Endothelial cell of umbilical vein (primary cell): Measurements from ENCODE around the gene CACNA2D1. TPM values are rescaled to one million over a fixed set of nuclear protein-coding genes. Genes with fewer than 3 reads are reported as not detected.

Source experiments
- BruUV-seq: library from RNA; stranded (reverse); fragments of 400-500 nt; replicated peaks from 2 replicates; lab custom pipeline; 2021; lab: Mats Ljungman, UMichigan
- CTCF ChIA-PET: fragments of 300-600, 350-600 bp; sonication (Branson Sonifier 250); formaldehyde crosslinking; loops from one replicate; lab custom pipeline; 2021; ENCODE audit warnings: antibody characterized with exemption, inconsistent platforms; lab: Charles Lee
- POLR2A ChIA-PET: fragments of 300-600, 350-600 bp; sonication (Branson Sonifier 250); formaldehyde crosslinking; loops from one replicate; lab custom pipeline; 2021; ENCODE audit warnings: antibody characterized with exemption, inconsistent platforms; lab: Charles Lee
- DNase-seq: peaks from one replicate; pipeline ENCODE4 v3.0.0-alpha.2; 2011; ENCODE audit warnings: low read depth, low spot score
- FAIRE-seq: peaks from 2 replicates; lab custom pipeline; 2011; peaks lifted over from hg19 to GRCh38; lab: Jason Lieb, UNC
- H2AFZ ChIP-seq: 2 replicates; pipeline ENCODE4 v1.6.0; 2012; ENCODE audit warnings: low read depth, low read length, control low read depth, inconsistent platforms
- H3K27ac ChIP-seq: 2 replicates; pipeline ENCODE4 v1.5.1; 2011; ENCODE audit warnings: low read depth, mild to moderate bottlenecking, control low read depth, low read length, moderate library complexity; ENCODE audit not compliant: insufficient read depth
- H3K27me3 ChIP-seq, 2 experiments: 2 replicates each; pipeline versions ENCODE4 v1.6.0 to v1.6.1; 2011; ENCODE audit warnings: low read length in 2 of 2, mixed read lengths in 1 of 2; ENCODE audit not compliant: control insufficient read depth in 2 of 2, insufficient read depth in 2 of 2
- H3K36me3 ChIP-seq, 2 experiments: 2 replicates in 1 of 2; 3 replicates in 1 of 2; pipeline ENCODE4 v1.5.1; 2011; ENCODE audit warnings: low read length in 2 of 2, mild to moderate bottlenecking in 1 of 2, moderate library complexity in 1 of 2; ENCODE audit not compliant: control insufficient read depth in 2 of 2, insufficient read depth in 2 of 2; ENCODE audit errors: extremely low read depth in 1 of 2
- H3K4me1 ChIP-seq: 3 replicates; pipeline ENCODE4 v1.5.1; 2011; ENCODE audit warnings: mild to moderate bottlenecking, low read length; ENCODE audit not compliant: control insufficient read depth, insufficient read depth; ENCODE audit errors: extremely low read depth
- H3K4me2 ChIP-seq: 2 replicates; pipeline ENCODE4 v1.6.1; 2011; ENCODE audit warnings: low read length, control low read depth, mixed read lengths; ENCODE audit not compliant: insufficient read depth
- H3K4me3 ChIP-seq, 3 experiments: fragments of 200-600 bp in 1 of 3; sonication (generic), shearing (Covaris generic) in 1 of 3; replicated peaks in 1 of 3; 2 replicates each; pipeline ENCODE4 v1.5.1; 2011 to 2016; ENCODE audit warnings: control low read depth in 3 of 3, low read length in 3 of 3, mild to moderate bottlenecking in 2 of 3, inconsistent platforms in 1 of 3, low read depth in 1 of 3, moderate library complexity in 1 of 3; ENCODE audit not compliant: insufficient read depth in 1 of 3
- H3K79me2 ChIP-seq: 2 replicates; pipeline ENCODE4 v1.6.0; 2012; ENCODE audit warnings: low read length, inconsistent platforms; ENCODE audit not compliant: control insufficient read depth, insufficient read depth
- H3K9ac ChIP-seq: replicated peaks from 2 replicates; pipeline ENCODE3; 2011; ENCODE audit warnings: low read length, control low read depth; ENCODE audit not compliant: insufficient read depth; ENCODE audit errors: extremely low read depth
- H3K9me1 ChIP-seq: replicated peaks from 3 replicates; pipeline ENCODE4 v1.6.0; 2011; ENCODE audit warnings: mild to moderate bottlenecking, low read length; ENCODE audit not compliant: control insufficient read depth, insufficient read depth; ENCODE audit errors: extremely low read depth
- H3K9me3 ChIP-seq: replicated peaks from 2 replicates; pipeline ENCODE4 v1.5.1; 2012; ENCODE audit warnings: low read length, inconsistent platforms; ENCODE audit not compliant: control insufficient read depth, insufficient read depth
- H4K20me1 ChIP-seq: replicated peaks from 2 replicates; pipeline ENCODE3; 2011; ENCODE audit warnings: mild to moderate bottlenecking, low read length; ENCODE audit not compliant: control insufficient read depth, insufficient read depth; ENCODE audit errors: extremely low read depth
- CTCF ChIP-seq, 2 donors: IDR thresholded peaks; 1 replicate in 1 of 2; 2 replicates in 1 of 2; pipeline ENCODE4 v1.5.1; 2011; ENCODE audit warnings: low read length in 2 of 2, mild to moderate bottlenecking in 2 of 2, moderate library complexity in 2 of 2, control low read depth in 1 of 2, inconsistent platforms in 1 of 2, low read depth in 1 of 2; ENCODE audit not compliant: insufficient read depth in 1 of 2; ENCODE audit errors: extremely low read depth in 1 of 2
- EZH2 ChIP-seq: IDR thresholded peaks from 2 replicates; pipeline ENCODE4 v1.6.1; 2012; ENCODE audit warnings: borderline replicate concordance, low read depth, mild to moderate bottlenecking, moderate library complexity, low read length, inconsistent platforms; ENCODE audit not compliant: severe bottlenecking
- FOS ChIP-seq: IDR thresholded peaks from 2 replicates; pipeline ENCODE4 v1.6.1; 2011; ENCODE audit warnings: mild to moderate bottlenecking, low read length, moderate library complexity, borderline replicate concordance; ENCODE audit not compliant: insufficient read depth
- GATA2 ChIP-seq: IDR thresholded peaks from 2 replicates; pipeline ENCODE4 v1.7.0; 2011; ENCODE audit warnings: low read depth, mild to moderate bottlenecking, moderate library complexity, mixed read lengths, low read length; ENCODE audit not compliant: insufficient read length, insufficient read depth
- JUN ChIP-seq: IDR thresholded peaks from 2 replicates; pipeline ENCODE4 v1.6.1; 2011; ENCODE audit warnings: borderline replicate concordance, low read depth; ENCODE audit not compliant: insufficient read length, insufficient read depth
- MAX ChIP-seq: IDR thresholded peaks from 2 replicates; pipeline ENCODE4 v1.6.1; 2011; ENCODE audit not compliant: insufficient read depth, insufficient read length
- MYC ChIP-seq: IDR thresholded peaks from one replicate; pipeline ENCODE4 v1.6.1; 2011; ENCODE audit warnings: mild to moderate bottlenecking, low read depth, low read length
- POLR2A ChIP-seq: IDR thresholded peaks from 2 replicates; pipeline ENCODE4 v1.6.1; 2012; ENCODE audit warnings: low read depth, mild to moderate bottlenecking, control low read depth, low read length
- POLR2AphosphoS5 ChIP-seq: IDR thresholded peaks from 2 replicates; pipeline ENCODE4 v1.6.1; 2012; ENCODE audit warnings: low read depth, mild to moderate bottlenecking, control low read depth, low read length, moderate library complexity; ENCODE audit not compliant: insufficient read depth
- dilution Hi-C: fragments of 300-500 bp; cut with MboI; formaldehyde crosslinking; loops from one replicate; pipeline ENCODE4 v1.15.0; 2019; ENCODE audit warnings: low sequenced_read_pairs; ENCODE audit not compliant: extremely low pct_ligation_motif_present
- intact Hi-C: fragments of 100-400 bp; cut with micrococcal nuclease; formaldehyde crosslinking; loops from one replicate; pipeline ENCODE4 v1.10.0; 2022
- polyA plus RNA-seq, 4 experiments: library from polyadenylated mRNA; depleted of rRNA in 3 of 4; stranded (reverse) in 3 of 4; unstranded in 1 of 4; fragments of >200 nt; gene quantifications; 2 replicates each; pipeline versions ENCODE4 v1.2.1 to v1.2.3, GENCODE V29; 2011 to 2012; ENCODE audit warnings: missing spikeins in 1 of 4
- total RNA-seq: library from RNA; stranded (reverse); gene quantifications from 2 replicates; pipeline ENCODE4 v1.2.3, GENCODE V29; 2021

Gene CACNA2D1
- total and polyA plus RNA-seq, 2 donors (not counting 3 experiments of a cell fraction or from before 2014, with no cell fraction given) = 4.1 to 38.6 TPM

GRCh38 chr7:82339958-82340357, 103.6 kb downstream of the CACNA2D1 start:
- Histone ChIP-seq H3K27me3 (no peaks in the 10 kb centered on the region), H3K9ac (no peak overlapping the region), H3K79me2 (no peaks in the 10 kb centered on the region), H3K4me2 (no peak overlapping the region), H3K9me3 (no peaks in the 10 kb centered on the region), H3K4me3 (no peak overlapping the region), H3K36me3 (no peaks in the 10 kb centered on the region), H3K9me1 (no peaks in the 10 kb centered on the region), H4K20me1 (no peaks in the 10 kb centered on the region), H3K27ac (no peak overlapping the region), H2AFZ (no peak overlapping the region), H3K4me1 (no peaks in the 10 kb centered on the region)
- intact Hi-C loops (no loop called here), dilution Hi-C loops (no loop called here)
- ChIA-PET CTCF (interaction anchor here (1.8 kb wide), 1 partner anchor 10 kb away, joined by 5 read pairs; no protein-coding TSS in a partner anchor), POLR2A (no interaction called here)
- TF ChIP-seq CTCF (IDR thresholded peaks at IDR 0.05; ENCODE audit: extremely low read depth in 1 of 2, insufficient read depth in 1 of 2, low read depth in 1 of 2, low read length in 2 of 2) (no peak), MAX (no peak), POLR2A (no peak)
- no TSS peak for BruUV-seq
- FAIRE-seq (no peak), DNase-seq (no peak)

GRCh38 chr7:82335927-82336326, 107.7 kb downstream of the CACNA2D1 start:
- Histone ChIP-seq H4K20me1 (no peaks in the 10 kb centered on the region), H2AFZ (no peak overlapping the region), H3K79me2 (no peaks in the 10 kb centered on the region), H3K9me1 (no peaks in the 10 kb centered on the region), H3K4me1 (no peaks in the 10 kb centered on the region), H3K4me2 (no peak overlapping the region), H3K4me3 (no peak overlapping the region), H3K27me3 (no peaks in the 10 kb centered on the region), H3K36me3 (no peaks in the 10 kb centered on the region), H3K27ac (no peak overlapping the region), H3K9me3 (no peaks in the 10 kb centered on the region), H3K9ac (no peak overlapping the region)
- intact Hi-C loops = no loop called here
- FAIRE-seq (no peak), DNase-seq (no peak)
- ChIA-PET CTCF (interaction anchor here (1.6 kb wide), 1 partner anchor 10 kb away, joined by 5 read pairs; no protein-coding TSS in a partner anchor), POLR2A (no interaction called here)
- no TSS peak for BruUV-seq
- TF ChIP-seq FOS (no peak), CTCF (IDR thresholded peaks at IDR 0.05; ENCODE audit: extremely low read depth in 1 of 2, insufficient read depth in 1 of 2, low read depth in 1 of 2, low read length in 2 of 2) (no peak), MYC (no peak), EZH2 (no peak), POLR2AphosphoS5 (no peak), POLR2A (no peak), JUN (no peak), MAX (no peak), GATA2 (no peak)
- dilution Hi-C loops = no loop called here
